ENCODE results near the gene NDUFA6.
A peak's percentile ranks its signal among the peaks of the same experiment; 100 is the strongest.
"Not testable (repeated sequence)": the region's sequence is repeated elsewhere in the genome, so short reads cannot be mapped to it uniquely, and the experiment has no call there.

Gene NDUFA6

GRCh38 chr22:42131562-42131961, 41.0 kb upstream of the NDUFA6 start:
- TF ChIP-seq ZFX (IDR thresholded peaks at IDR 0.05) = no peak
- TF ChIP-seq CTCF (conservative IDR thresholded peaks at IDR 0.05) = no peak

GRCh38 chr22:42130639-42131431, 40.3 kb upstream of the NDUFA6 start, which contains the start of gene CYP2D6:
Gene CYP2D6, minus strand, starts transcription at chr22:42130810. Its CDS starts 19 bp downstream, at chr22:42130791.
- H3K27ac ChIP-seq = not testable (repeated sequence)

More at GRCh38 chr22:42131562-42131961, 41.0 kb upstream of the NDUFA6 start:
- H3K27ac ChIP-seq = no peak overlapping the region

GRCh38 chr22:42130182-42130581, 39.6 kb upstream of the NDUFA6 start:
- H3K27ac ChIP-seq = not testable (repeated sequence)

GRCh38 chr22:42128776-42129694, 38.5 kb upstream of the NDUFA6 start:
- not testable (repeated sequence) for H3K27ac ChIP-seq

GRCh38 chr22:42128007-42128406, 37.4 kb upstream of the NDUFA6 start:
- H3K27ac ChIP-seq = not testable (repeated sequence)

GRCh38 chr22:42127606-42128005, 37.0 kb upstream of the NDUFA6 start:
- no peak for TF ChIP-seq CTCF (conservative IDR thresholded peaks at IDR 0.05)
- H3K27ac ChIP-seq = no peak overlapping the region

GRCh38 chr22:42123529-42123928, 33.0 kb upstream of the NDUFA6 start:
- not testable (repeated sequence) for H3K27ac ChIP-seq

- not testable (repeated sequence) for H3K27ac ChIP-seq
Observed at GRCh38 chr22:42120231-42121021, 29.9 kb upstream of the NDUFA6 start.

- TF ChIP-seq CTCF (conservative IDR thresholded peaks at IDR 0.05) (no peak), ZFX (IDR thresholded peaks at IDR 0.05) (no peak)
- no peak overlapping the region for H3K27ac ChIP-seq
Observed at GRCh38 chr22:42116848-42117424, 26.4 kb upstream of the NDUFA6 start.

GRCh38 chr22:42115420-42115830, 24.9 kb upstream of the NDUFA6 start:
- H3K27ac ChIP-seq = not testable (repeated sequence)

GRCh38 chr22:42114721-42115120, 24.1 kb upstream of the NDUFA6 start:
- H3K27ac ChIP-seq = no peak overlapping the region
- peak; percentile 33 for TF ChIP-seq CTCF (conservative IDR thresholded peaks at IDR 0.05)
- TF ChIP-seq ZFX (IDR thresholded peaks at IDR 0.05) = no peak
